ENCODE results near the gene SPTBN1. TPM values are rescaled to one million over a fixed set of nuclear protein-coding genes. Genes with fewer than 3 reads are reported as not detected.

Gene SPTBN1
- total RNA-seq, 4 donors from 2014 or later = 189 to 423 (median 341) TPM

- Histone ChIP-seq H3K36me3 (no peaks in the 10 kb centered on the region), H3K4me3 (peak overlapping the region; percentile 24 to 54), H3K9me3 (no peaks in the 10 kb centered on the region), H3K27me3 (no peaks in the 10 kb centered on the region), H3K4me1 (peaks cover 11 to 23% of the 10 kb centered on the region in 2 donors), H3K27ac (peak overlapping the region; percentile 91 to 92)
- peak; percentile 49 to 56 for DNase-seq
- no peak for TF ChIP-seq CTCF (IDR thresholded peaks at IDR 0.05)
- no peak for TF ChIP-seq POLR2A (IDR thresholded peaks at IDR 0.05)
- intact Hi-C loops (cut with DNase I; ENCODE audit: low total_unique reads) = no loop called here
These were observed 102.3 kb downstream of the SPTBN1 start for GRCh38 chr2:54558188-54559005.

GRCh38 chr2:54559006-54559445 is 102.9 kb downstream of the SPTBN1 start:
- no peaks in the 10 kb centered on the region for H3K9me3 ChIP-seq
- no peak for DNase-seq
- peaks cover 11 to 23% of the 10 kb centered on the region in 2 donors for H3K4me1 ChIP-seq
- intact Hi-C loops (cut with DNase I; ENCODE audit: low total_unique reads) = no loop called here
- H3K27me3 ChIP-seq = no peaks in the 10 kb centered on the region
- TF ChIP-seq CTCF (IDR thresholded peaks at IDR 0.05) = no peak
- TF ChIP-seq POLR2A (IDR thresholded peaks at IDR 0.05) = no peak
- H3K4me3 ChIP-seq = peak overlapping the region; percentile 49 to 54
- no peaks in the 10 kb centered on the region for H3K36me3 ChIP-seq
- H3K27ac ChIP-seq = peak overlapping the region; percentile 91 to 92

- DNase-seq = peak in 1 of 2 donors; percentile 61
- Histone ChIP-seq H3K4me1 (peaks cover 11 to 23% of the 10 kb centered on the region in 2 donors), H3K4me3 (peak overlapping the region; percentile 49 to 54), H3K27ac (peak overlapping the region; percentile 91 to 92), H3K9me3 (no peaks in the 10 kb centered on the region), H3K27me3 (no peaks in the 10 kb centered on the region), H3K36me3 (no peaks in the 10 kb centered on the region)
- TF ChIP-seq CTCF (IDR thresholded peaks at IDR 0.05) = no peak
- peak; percentile 6 to 33 for TF ChIP-seq POLR2A (IDR thresholded peaks at IDR 0.05)
- intact Hi-C loops (cut with DNase I; ENCODE audit: low total_unique reads) = no loop called here
These were observed 103.5 kb downstream of the SPTBN1 start for GRCh38 chr2:54559593-54560145.

- intact Hi-C loops (cut with DNase I; ENCODE audit: low total_unique reads) = no loop called here
- Histone ChIP-seq H3K27me3 (no peaks in the 10 kb centered on the region), H3K36me3 (no peaks in the 10 kb centered on the region), H3K4me1 (peaks cover 11 to 23% of the 10 kb centered on the region in 2 donors), H3K9me3 (no peaks in the 10 kb centered on the region), H3K4me3 (peak overlapping the region; percentile 49 to 54), H3K27ac (peak overlapping the region; percentile 91 to 92)
- peak; percentile 51 to 78 for DNase-seq
- no peak for TF ChIP-seq POLR2A (IDR thresholded peaks at IDR 0.05)
- TF ChIP-seq CTCF (IDR thresholded peaks at IDR 0.05) = peak in 1 of 4 experiments; percentile 21
These were observed 104.2 kb downstream of the SPTBN1 start for GRCh38 chr2:54560146-54560881.

Data from uterus (tissue), 4 donors.